ENCODE measurements around the gene MAP3K5. TPM values are rescaled to one million over a fixed set of nuclear protein-coding genes. Genes with fewer than 3 reads are reported as not detected.

The MAP3K5 gene
- total and polyA plus RNA-seq, 2 of the 8 experiments (the other 6 are each of a cell fraction or from before 2014, with no cell fraction given) = 0.63 to 2.6 TPM

GRCh38 chr6:136627191-136627590 is 165.1 kb downstream of the MAP3K5 start:
- Histone ChIP-seq H3K79me2 (ENCODE audit: control insufficient read depth in 1 of 2, insufficient read depth in 2 of 2, low read length in 2 of 2) (no peaks in the 10 kb centered on the region), H3K4me2 (ENCODE audit: insufficient read depth in 1 of 2, low read depth in 2 of 2, low read length in 2 of 2) (no peak overlapping the region), H3K9ac (replicated peaks in 1 of 4; ENCODE audit: extremely low read depth in 1 of 4, low read depth in 3 of 4, low read length in 3 of 4) (no peak overlapping the region), H2AFZ (ENCODE audit: low read length) (no peak overlapping the region), H4K20me1 (replicated peaks in 1 of 2; ENCODE audit: control insufficient read depth in 1 of 2, insufficient read depth in 2 of 2, low read length in 2 of 2) (no peaks in the 10 kb centered on the region), H2BK5ac (ENCODE audit: low read depth, low read length) (no peak overlapping the region), H4K8ac (ENCODE audit: extremely low read depth, insufficient read depth, low read length) (no peak overlapping the region), H2AK5ac (ENCODE audit: low read depth, low read length) (no peak overlapping the region), H3K23ac (ENCODE audit: insufficient read length) (no peak overlapping the region), H3K18ac (ENCODE audit: extremely low read depth, low read length) (no peak overlapping the region), H3K23me2 (ENCODE audit: low read depth, low read length) (no peaks in the 10 kb centered on the region), H3K4ac (replicated peaks; ENCODE audit: insufficient read length, low read depth, low read length) (no peak overlapping the region), H3K27ac (ENCODE audit: low read depth, low read length) (no peak overlapping the region), H3K4me1 (replicated peaks in 1 of 4; ENCODE audit: control insufficient read depth in 3 of 4, insufficient read depth in 4 of 4, low read length in 3 of 4) (no peaks in the 10 kb centered on the region), H3K27me3 (replicated peaks in 1 of 4; ENCODE audit: control insufficient read depth in 3 of 4, extremely low read depth in 1 of 4, insufficient read depth in 3 of 4, low read length in 3 of 4) (no peaks in the 10 kb centered on the region), H3K9me3 (ENCODE audit: insufficient read depth in 2 of 2, low read depth in 1 of 2, low read length in 1 of 2) (no peaks in the 10 kb centered on the region), H3K14ac (ENCODE audit: insufficient read length) (no peak overlapping the region), H2BK120ac (replicated peaks; ENCODE audit: low read depth, low read length) (no peak overlapping the region), H2BK15ac (ENCODE audit: low read length) (no peak overlapping the region), H4K91ac (replicated peaks; ENCODE audit: insufficient read length, low read length) (no peak overlapping the region), H3K56ac (replicated peaks; ENCODE audit: insufficient read length, low read depth, low read length) (no peak overlapping the region), H3K4me3 (ENCODE audit: extremely low read depth in 1 of 4, insufficient read depth in 2 of 4, low read depth in 3 of 4, low read length in 4 of 4) (no peak overlapping the region), H3K79me1 (ENCODE audit: low read depth, low read length) (no peaks in the 10 kb centered on the region), H2BK12ac (ENCODE audit: low read depth, low read length) (no peak overlapping the region), H4K5ac (ENCODE audit: insufficient read length, low read depth, low read length) (no peak overlapping the region), H3K36me3 (ENCODE audit: control insufficient read depth in 2 of 4, insufficient read depth in 4 of 4, low read length in 3 of 4) (no peaks in the 10 kb centered on the region), H2BK20ac (ENCODE audit: low read length) (no peak overlapping the region)
- WGBS, 2 experiments (ENCODE audit: extremely low coverage in 1 of 2, insufficient coverage in 1 of 2, insufficient read length in 1 of 2, insufficient replicate concordance in 2 of 2, low coverage in 1 of 2, low lambda C conversion rate in 2 of 2, missing lambda C conversion rate in 1 of 2) = 93% methylated on average over 5 of the region's 5 CpGs; no CpG with 5 or more reads in 1 of the 2 experiments
- no peak for FAIRE-seq
- ChIA-PET CTCF (ENCODE audit: partially characterized antibody) (interaction anchor here (0.6 to 1.3 kb wide), 5 partner anchors 15 to 294 kb away, joined by 3 to 4 read pairs (median 3); no protein-coding TSS in a partner anchor), POLR2A (ENCODE audit: partially characterized antibody) (no interaction called here)
- no peak for DNase-seq (ENCODE audit: low read depth in 1 of 2, low spot score in 2 of 2)
- no peak for TF ChIP-seq CTCF (IDR thresholded peaks at IDR 0.05; ENCODE audit: control extremely low read depth in 1 of 3, insufficient read depth in 1 of 3, low read depth in 1 of 3, low read length in 3 of 3)
- TF ChIP-seq USF2 (IDR thresholded peaks at IDR 0.05; ENCODE audit: low read length) = no peak
- TF ChIP-seq CREB1 (IDR thresholded peaks at IDR 0.05) = no peak
- TF ChIP-seq SIRT6 (IDR thresholded peaks at IDR 0.05; ENCODE audit: low read length) = no peak
- TF ChIP-seq BRCA1 (IDR thresholded peaks at IDR 0.05; ENCODE audit: low read depth, low read length) = no peak
- TF ChIP-seq RXRA (IDR thresholded peaks at IDR 0.05; ENCODE audit: insufficient read depth, low read depth, low read length) = no peak
- no peak for TF ChIP-seq NANOG (IDR thresholded peaks at IDR 0.05; ENCODE audit: insufficient read depth, low read depth, low read length, poor library complexity, severe bottlenecking)
- TF ChIP-seq RNF2 (IDR thresholded peaks at IDR 0.05; ENCODE audit: borderline replicate concordance, low read depth, low read length, missing control alignments, poor library complexity, severe bottlenecking) = no peak
- TF ChIP-seq CEBPB (IDR thresholded peaks at IDR 0.05; ENCODE audit: low read depth, low read length) = no peak
- TF ChIP-seq CBX8 (IDR thresholded peaks at IDR 0.05; ENCODE audit: borderline replicate concordance, low read depth, low read length) = no peak
- no peak for TF ChIP-seq CHD2 (IDR thresholded peaks at IDR 0.05; ENCODE audit: low read length)

Data from H1 (cell line).